ENCODE measurements around the gene UAP1L1. TPM values are rescaled to one million over a fixed set of nuclear protein-coding genes. Genes with fewer than 3 reads are reported as not detected.
A peak's percentile ranks its signal among the peaks of the same experiment; 100 is the strongest.

UAP1L1 gene
- total RNA-seq, 2 donors from 2014 or later: 2.6 to 4.5 TPM

DNA sequence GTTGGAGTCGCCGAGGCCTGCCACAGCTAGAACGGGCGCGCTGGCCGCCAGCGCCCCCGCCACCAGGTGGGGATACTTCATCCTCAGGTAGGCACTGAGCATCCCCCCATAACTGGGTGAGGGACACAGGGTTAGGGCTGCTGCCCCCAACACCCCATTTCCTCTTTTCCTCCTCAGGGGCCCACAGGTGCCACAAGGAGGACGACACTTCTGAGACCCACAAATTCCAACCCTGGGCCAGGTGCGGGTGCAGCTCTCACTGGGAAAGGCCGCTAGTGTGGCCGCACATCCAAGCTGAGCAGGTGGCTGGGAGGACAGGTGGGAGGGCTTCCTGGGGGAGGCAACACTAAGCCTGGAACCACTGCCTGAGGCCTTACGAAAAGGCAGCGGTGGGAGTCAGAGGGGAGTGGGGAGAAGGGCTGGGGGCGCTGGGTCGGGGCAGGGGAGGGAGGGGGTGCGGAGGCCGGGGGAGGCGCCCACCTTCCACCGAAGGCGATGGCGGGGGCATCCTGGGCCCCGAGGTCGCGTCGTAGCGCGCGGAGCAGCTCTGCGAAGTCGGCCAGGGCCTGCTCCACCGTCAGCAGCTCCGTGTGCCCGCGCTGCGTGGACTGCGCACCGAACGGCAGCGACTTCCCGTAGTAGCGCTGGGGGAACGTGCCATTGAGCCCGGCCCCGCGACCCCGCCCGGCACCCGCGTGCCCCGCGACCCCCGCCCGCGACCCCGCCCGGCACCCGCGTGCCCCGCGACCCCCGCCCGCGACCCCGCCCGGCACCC, 36.3 kb downstream of the UAP1L1 start:
- H3K9ac ChIP-seq (ENCODE audit: extremely low read depth, low read length, poor library complexity, severe bottlenecking): no peak overlapping the region
- H3K4me1 ChIP-seq (ENCODE audit: control insufficient read depth, insufficient read depth, low read length): peaks cover 4% of the 10 kb centered on the region
- Mint-ChIP-seq H3K27me3 (ENCODE audit: insufficient read depth) (peaks cover 43% of the 10 kb centered on the region), H3K4me1 (peaks cover 7% of the 10 kb centered on the region), H3K27ac (no peak overlapping the region), H3K9me3 (no peaks in the 10 kb centered on the region), H3K36me3 (ENCODE audit: low read depth) (peaks cover 2% of the 10 kb centered on the region), H3K4me3 (peak overlapping the region; percentile 31)
- H3K36me3 ChIP-seq (ENCODE audit: control insufficient read depth, insufficient read depth, low read length): no peaks in the 10 kb centered on the region
- peak; percentile 35 for TF ChIP-seq CTCF (conservative IDR thresholded peaks at IDR 0.05)
- H3K4me3 ChIP-seq (ENCODE audit: low read length): no peak overlapping the region
- WGBS, 2 experiments (ENCODE audit: insufficient coverage in 1 of 2, insufficient read length in 1 of 2): 59 to 90% methylated on average over 19 to 66 of the region's 66 CpGs
- peaks cover 28% of the 10 kb centered on the region for H3K27me3 ChIP-seq (ENCODE audit: control insufficient read depth, insufficient read depth, low read length, poor library complexity, severe bottlenecking)
- DNase-seq: no peak
- no peaks in the 10 kb centered on the region for H3K9me3 ChIP-seq (ENCODE audit: control insufficient read depth, low read length)
- H3K27ac ChIP-seq (ENCODE audit: low read depth, low read length): no peak overlapping the region

DNA sequence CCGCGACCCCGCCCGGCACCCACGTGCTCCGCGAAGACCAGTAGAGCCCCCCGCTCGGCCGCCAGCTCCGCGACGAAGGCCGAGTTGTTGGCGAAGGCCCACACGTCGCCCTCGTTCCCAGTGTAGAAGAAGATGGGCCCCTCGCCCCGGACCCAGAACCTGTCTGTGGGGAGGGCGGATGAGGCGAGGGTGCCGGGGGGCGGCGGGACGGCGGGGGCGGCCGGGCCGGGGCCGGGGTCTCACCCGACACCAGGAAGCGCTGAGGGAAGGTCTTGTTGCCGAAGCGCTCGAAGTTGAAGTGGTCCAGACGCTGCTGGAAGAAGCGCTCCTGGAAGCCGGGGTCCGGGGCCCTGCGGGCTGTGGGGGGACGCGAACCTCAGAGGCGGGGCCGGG, 36.9 kb downstream of the UAP1L1 start:
- no peak overlapping the region for H3K9ac ChIP-seq (ENCODE audit: extremely low read depth, low read length, poor library complexity, severe bottlenecking)
- Mint-ChIP-seq H3K36me3 (ENCODE audit: low read depth) (no peaks in the 10 kb centered on the region), H3K27me3 (ENCODE audit: insufficient read depth) (peaks cover 43% of the 10 kb centered on the region), H3K9me3 (peaks cover 5% of the 10 kb centered on the region), H3K4me1 (peaks cover 7% of the 10 kb centered on the region), H3K27ac (no peak overlapping the region), H3K4me3 (no peak overlapping the region)
- no peaks in the 10 kb centered on the region for H3K9me3 ChIP-seq (ENCODE audit: control insufficient read depth, low read length)
- peaks cover 4% of the 10 kb centered on the region for H3K4me1 ChIP-seq (ENCODE audit: control insufficient read depth, insufficient read depth, low read length)
- peak; percentile 68 for DNase-seq
- peaks cover 28% of the 10 kb centered on the region for H3K27me3 ChIP-seq (ENCODE audit: control insufficient read depth, insufficient read depth, low read length, poor library complexity, severe bottlenecking)
- no peak overlapping the region for H3K4me3 ChIP-seq (ENCODE audit: low read length)
- no peaks in the 10 kb centered on the region for H3K36me3 ChIP-seq (ENCODE audit: control insufficient read depth, insufficient read depth, low read length)
- 13 to 14% methylated on average over 3 to 44 of the region's 45 CpGs for WGBS, 2 experiments (ENCODE audit: insufficient coverage in 1 of 2, insufficient read length in 1 of 2)
- H3K27ac ChIP-seq (ENCODE audit: low read depth, low read length): no peak overlapping the region
- TF ChIP-seq CTCF (conservative IDR thresholded peaks at IDR 0.05): no peak

DNA sequence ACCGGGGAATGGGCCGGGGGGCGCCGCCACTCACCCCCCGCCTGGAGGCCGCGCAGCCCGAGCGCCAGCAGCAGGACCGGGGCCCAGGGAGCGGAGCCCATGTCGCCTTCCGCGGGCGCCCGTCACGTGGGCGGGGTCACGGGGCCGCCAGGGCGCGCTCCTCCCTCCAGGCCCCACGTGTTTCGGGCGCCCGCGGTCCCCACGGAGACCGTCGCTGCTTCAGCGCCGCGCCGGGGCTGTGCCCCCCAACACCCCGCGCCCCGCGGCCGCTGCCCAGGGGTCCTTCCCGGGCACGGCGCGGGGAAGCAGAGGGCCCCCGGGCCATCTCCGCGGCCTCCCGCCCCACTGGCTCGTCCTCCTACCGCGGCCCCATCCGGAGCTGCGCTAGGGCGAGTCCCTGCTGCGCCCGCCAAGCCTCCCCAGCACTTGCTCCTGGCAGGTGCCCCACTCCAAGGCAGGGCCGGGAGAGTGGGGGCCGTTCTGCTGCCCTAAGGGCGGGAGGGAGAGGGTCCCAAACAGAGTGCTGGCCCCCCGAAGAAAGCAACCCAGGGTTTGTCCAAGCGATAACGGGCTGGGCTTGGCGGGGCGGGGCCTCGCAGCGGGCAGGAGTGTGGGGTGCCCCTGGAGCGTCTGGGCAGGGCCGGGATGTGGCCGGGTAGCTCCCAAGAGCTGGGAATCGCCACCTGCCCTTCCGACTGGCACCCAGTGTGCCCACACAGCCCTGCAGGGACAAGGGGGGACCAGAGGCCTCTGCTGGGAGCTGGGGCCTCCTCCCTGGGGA, 37.5 kb downstream of the UAP1L1 start, which contains the start of gene DPP7:
Gene DPP7, minus strand, starts transcription at position 121 of the 781 bp plus-strand sequence. Its CDS starts 20 bp downstream, at position 101.
- DNase-seq: peak; percentile 68
- 19 to 78% methylated on average over 7 to 70 of the region's 70 CpGs for WGBS, 2 experiments (ENCODE audit: insufficient coverage in 1 of 2, insufficient read length in 1 of 2)
- peaks cover 46% of the 10 kb centered on the region for H3K27me3 Mint-ChIP-seq (ENCODE audit: insufficient read depth)
- Histone ChIP-seq H3K9ac (ENCODE audit: extremely low read depth, low read length, poor library complexity, severe bottlenecking) (no peak within 1 kb of the TSS), H3K9me3 (ENCODE audit: control insufficient read depth, low read length) (no peaks in the 10 kb centered on the region), H3K27ac (ENCODE audit: low read depth, low read length) (no peak within 1 kb of the TSS), H3K27me3 (ENCODE audit: control insufficient read depth, insufficient read depth, low read length, poor library complexity, severe bottlenecking) (peaks cover 28% of the 10 kb centered on the region), H3K4me3 (ENCODE audit: low read length) (no peak within 1 kb of the TSS), H3K4me1 (ENCODE audit: control insufficient read depth, insufficient read depth, low read length) (peaks cover 4% of the 10 kb centered on the region), H3K36me3 (ENCODE audit: control insufficient read depth, insufficient read depth, low read length) (no peaks in the 10 kb centered on the region)
- no peak for TF ChIP-seq CTCF (conservative IDR thresholded peaks at IDR 0.05)
- H3K27ac Mint-ChIP-seq: no peak within 1 kb of the TSS
- peak within 1 kb of the TSS; percentile 31 for H3K4me3 Mint-ChIP-seq
- H3K36me3 Mint-ChIP-seq (ENCODE audit: low read depth): no peaks in the 10 kb centered on the region
- H3K9me3 Mint-ChIP-seq: peaks cover 7% of the 10 kb centered on the region
- H3K4me1 Mint-ChIP-seq: peaks cover 7% of the 10 kb centered on the region
